HL-60 (cell line): ENCODE measurements around the gene AMHR2.
"Not testable (repeated sequence)": the region's sequence is repeated elsewhere in the genome, so short reads cannot be mapped to it uniquely, and the experiment has no call there.

ENCODE experiments used
- CTCF ChIP-seq: IDR thresholded peaks from one replicate; pipeline ENCODE4 v1.5.1; 2011; ENCODE audit warnings: low read length, control low read depth, inconsistent platforms; ENCODE audit not compliant: insufficient read depth
- REST ChIP-seq: IDR thresholded peaks from 2 replicates; pipeline ENCODE4 v1.6.1; 2012; ENCODE audit warnings: low read depth; ENCODE audit not compliant: insufficient replicate concordance

GRCh38 chr12:53402351-53402750 lies 21.3 kb upstream of the AMHR2 start:
- not testable (repeated sequence) for TF ChIP-seq REST, CTCF
